ENCODE data around the gene SCN5A. TPM values are rescaled to one million over a fixed set of nuclear protein-coding genes. Genes with fewer than 3 reads are reported as not detected.

Gene SCN5A
- polyA plus RNA-seq, 1 experiment: 0.63 TPM

GRCh38 chr3:38646062-38646461 is 3.4 kb downstream of the SCN5A start:
- POLR2A ChIA-PET: no interaction called here
- H3K4me3 ChIP-seq (ENCODE audit: low read depth, low read length): no peak overlapping the region
- CTCF ChIA-PET: interaction anchor here (0.6 to 4.5 kb wide), 9 partner anchors 10 to 385 kb away, joined by 3 to 38 read pairs (median 6); no protein-coding TSS in a partner anchor
- H3K27me3 ChIP-seq (ENCODE audit: control insufficient read depth, insufficient read depth, low read length): peaks cover 26% of the 10 kb centered on the region
- H3K9me3 ChIP-seq (ENCODE audit: control insufficient read depth, insufficient read depth, low read length): no peaks in the 10 kb centered on the region
- H3K27ac ChIP-seq (ENCODE audit: low read depth, low read length): no peak overlapping the region
- TF ChIP-seq CTCF (IDR thresholded peaks at IDR 0.05; ENCODE audit: low read depth, low read length): no peak
- DNase-seq (ENCODE audit: low read depth, low spot score): no peak

- POLR2A ChIA-PET: no interaction called here
- Histone ChIP-seq H3K27ac (ENCODE audit: low read depth, low read length) (no peak overlapping the region), H3K27me3 (ENCODE audit: control insufficient read depth, insufficient read depth, low read length) (peaks cover 26% of the 10 kb centered on the region), H3K4me3 (ENCODE audit: low read depth, low read length) (no peak overlapping the region), H3K9me3 (ENCODE audit: control insufficient read depth, insufficient read depth, low read length) (no peaks in the 10 kb centered on the region)
- TF ChIP-seq CTCF (IDR thresholded peaks at IDR 0.05; ENCODE audit: low read depth, low read length): no peak
- CTCF ChIA-PET: interaction anchor here (0.9 to 4.5 kb wide), 5 partner anchors 124 to 385 kb away, joined by 3 to 38 read pairs (median 5); no protein-coding TSS in a partner anchor
- DNase-seq (ENCODE audit: low read depth, low spot score): no peak
Measured at GRCh38 chr3:38645601-38646000, 3.9 kb downstream of the SCN5A start.

- H3K4me3 ChIP-seq (ENCODE audit: low read depth, low read length): no peak overlapping the region
- DNase-seq (ENCODE audit: low read depth, low spot score): no peak
- no peak overlapping the region for H3K27ac ChIP-seq (ENCODE audit: low read depth, low read length)
- peaks cover 24% of the 10 kb centered on the region for H3K27me3 ChIP-seq (ENCODE audit: control insufficient read depth, insufficient read depth, low read length)
- no peak for TF ChIP-seq CTCF (IDR thresholded peaks at IDR 0.05; ENCODE audit: low read depth, low read length)
- H3K9me3 ChIP-seq (ENCODE audit: control insufficient read depth, insufficient read depth, low read length): no peaks in the 10 kb centered on the region
- CTCF ChIA-PET: interaction anchor here (1.5 to 4.5 kb wide), 2 partner anchors 124 to 197 kb away, joined by 5 to 38 read pairs; no protein-coding TSS in a partner anchor
- POLR2A ChIA-PET: no interaction called here
Measured at GRCh38 chr3:38645076-38645475, 4.4 kb downstream of the SCN5A start.

- POLR2A ChIA-PET: no interaction called here
- no peak for DNase-seq (ENCODE audit: low read depth, low spot score)
- no peak overlapping the region for H3K4me3 ChIP-seq (ENCODE audit: low read depth, low read length)
- no peak overlapping the region for H3K27ac ChIP-seq (ENCODE audit: low read depth, low read length)
- H3K9me3 ChIP-seq (ENCODE audit: control insufficient read depth, insufficient read depth, low read length): no peaks in the 10 kb centered on the region
- CTCF ChIA-PET: interaction anchor here (1.5 to 4.5 kb wide), 2 partner anchors 123 to 197 kb away, joined by 5 to 38 read pairs; no protein-coding TSS in a partner anchor
- no peak for TF ChIP-seq CTCF (IDR thresholded peaks at IDR 0.05; ENCODE audit: low read depth, low read length)
- peaks cover 24% of the 10 kb centered on the region for H3K27me3 ChIP-seq (ENCODE audit: control insufficient read depth, insufficient read depth, low read length)
Measured at GRCh38 chr3:38644662-38645053, 4.8 kb downstream of the SCN5A start.

- Histone ChIP-seq H3K4me3 (ENCODE audit: low read depth, low read length) (no peak overlapping the region), H3K27ac (ENCODE audit: low read depth, low read length) (no peak overlapping the region), H3K27me3 (ENCODE audit: control insufficient read depth, insufficient read depth, low read length) (peaks cover 25% of the 10 kb centered on the region), H3K9me3 (ENCODE audit: control insufficient read depth, insufficient read depth, low read length) (no peaks in the 10 kb centered on the region)
- ChIA-PET CTCF (interaction anchor here (1.5 to 4.5 kb wide), 3 partner anchors 7 to 198 kb away, joined by 5 to 38 read pairs (median 14); no protein-coding TSS in a partner anchor), POLR2A (no interaction called here)
- TF ChIP-seq CTCF (IDR thresholded peaks at IDR 0.05; ENCODE audit: low read depth, low read length): no peak
- no peak for DNase-seq (ENCODE audit: low read depth, low spot score)
Measured at GRCh38 chr3:38644016-38644661, 5.3 kb downstream of the SCN5A start.

All from AG04450 (cell line).